ENCODE results near the gene HES4.
A peak's percentile ranks its signal among the peaks of the same experiment; 100 is the strongest.
"Not testable (repeated sequence)": the region's sequence is repeated elsewhere in the genome, so short reads cannot be mapped to it uniquely, and the experiment has no call there.

The HES4 gene

DNA sequence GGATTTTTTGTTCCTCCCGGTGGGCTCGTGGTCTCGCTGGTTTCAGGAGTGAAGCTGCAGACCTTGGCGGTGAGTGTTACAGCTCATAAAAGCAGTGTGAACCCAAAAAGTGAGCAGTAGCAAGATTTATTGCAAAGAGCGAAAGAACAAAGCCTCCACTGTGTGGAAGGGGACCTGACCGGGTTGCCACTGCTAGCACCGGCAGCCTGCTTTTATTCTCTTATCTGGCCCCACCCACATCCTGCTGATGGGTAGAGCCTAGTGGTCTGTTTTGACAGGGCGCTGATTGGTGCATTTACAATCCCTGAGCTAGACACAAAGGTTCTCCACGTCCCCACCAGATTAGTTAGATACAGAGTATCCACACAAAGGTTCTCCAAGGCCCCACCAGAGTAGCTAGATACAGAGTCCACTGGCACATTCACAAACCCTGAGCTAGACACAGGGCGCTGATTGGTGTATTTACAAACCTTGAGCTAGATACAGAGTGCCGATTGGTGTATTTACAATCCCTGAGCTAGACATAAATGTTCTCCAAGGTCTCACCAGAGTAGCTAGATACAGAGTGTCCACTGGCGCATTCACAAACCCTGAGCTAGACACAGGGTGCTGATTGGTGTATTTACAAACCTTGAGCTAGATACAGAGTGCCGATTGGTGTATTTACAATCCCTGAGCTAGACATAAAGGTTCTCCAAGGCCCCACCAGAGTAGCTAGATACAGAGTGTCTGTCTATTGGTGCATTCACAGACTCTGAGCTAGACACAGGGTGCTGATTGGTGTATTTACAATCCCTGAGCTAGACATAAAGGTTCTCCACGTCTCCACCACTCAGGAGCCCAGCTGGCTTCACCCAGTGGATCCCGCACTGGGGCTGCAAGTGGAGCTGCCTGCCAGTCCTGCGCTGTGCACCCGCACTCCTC, 17.8 kb upstream of the HES4 start:
- Histone ChIP-seq H3K4me1 (ENCODE audit: control insufficient read depth in 2 of 2, insufficient read depth in 1 of 2, low read depth in 1 of 2, low read length in 2 of 2) (peaks cover 23 to 25% of the 10 kb centered on the region in 2 donors), H2BK12ac (ENCODE audit: low read length) (peak overlapping the region; percentile 58), H3K79me1 (ENCODE audit: low read depth, low read length) (peaks cover 21% of the 10 kb centered on the region), H2BK5ac (ENCODE audit: low read length) (peak overlapping the region; percentile 82)
- H3K9ac ChIP-seq (ENCODE audit: low read depth, low read length, poor library complexity); H3K9me3 ChIP-seq (replicated peaks in 1 of 2; ENCODE audit: control insufficient read depth in 2 of 2, insufficient read depth in 1 of 2, low read depth in 1 of 2, low read length in 2 of 2); H3K23ac ChIP-seq (ENCODE audit: low read depth, low read length, poor library complexity); H3K14ac ChIP-seq (ENCODE audit: low read length); H3K27me3 ChIP-seq (ENCODE audit: control insufficient read depth in 3 of 3, insufficient read depth in 3 of 3, low read depth in 1 of 3, low read length in 3 of 3); H4K91ac ChIP-seq (ENCODE audit: low read depth, low read length, poor library complexity); H3K27ac ChIP-seq (replicated peaks; ENCODE audit: low read length); H4K8ac ChIP-seq (ENCODE audit: low read depth, low read length); H3K4me2 ChIP-seq (ENCODE audit: insufficient read depth, low read length, poor library complexity, severe bottlenecking); H3K4me3 ChIP-seq (ENCODE audit: low read length in 2 of 2); H3K18ac ChIP-seq (ENCODE audit: low read length); H2BK15ac ChIP-seq (ENCODE audit: low read length); H3K36me3 ChIP-seq (replicated peaks in 1 of 2; ENCODE audit: control insufficient read depth in 2 of 2, insufficient read depth in 2 of 2, low read length in 2 of 2); H2AK5ac ChIP-seq (ENCODE audit: low read depth, low read length); H2AFZ ChIP-seq (ENCODE audit: low read length); H3K4ac ChIP-seq (ENCODE audit: low read length); H2BK120ac ChIP-seq (ENCODE audit: low read depth, low read length); DNase-seq (ENCODE audit: low spot score): not testable (repeated sequence)
- WGBS, 2 donors (ENCODE audit: extremely low coverage in 2 of 2, insufficient read length in 2 of 2, insufficient replicate concordance in 1 of 2), result no CpG with 5 or more reads among the region's 17 CpGs

GRCh38 chr1:1014799-1015681, 15.1 kb upstream of the HES4 start:
- Histone ChIP-seq H2BK5ac (ENCODE audit: low read length) (no peak overlapping the region), H3K4me3 (ENCODE audit: low read length in 2 of 2) (no peak overlapping the region), H2BK15ac (ENCODE audit: low read length) (peak overlapping the region; percentile 92), H3K27me3 (ENCODE audit: control insufficient read depth in 3 of 3, insufficient read depth in 3 of 3, low read depth in 1 of 3, low read length in 3 of 3) (peaks cover 0 to 5% (median 0%) of the 10 kb centered on the region in 3 experiments), H3K36me3 (replicated peaks in 1 of 2; ENCODE audit: control insufficient read depth in 2 of 2, insufficient read depth in 2 of 2, low read length in 2 of 2) (no peaks in the 10 kb centered on the region), H3K14ac (ENCODE audit: low read length) (no peak overlapping the region), H3K4me2 (ENCODE audit: insufficient read depth, low read length, poor library complexity, severe bottlenecking) (no peak overlapping the region), H4K91ac (ENCODE audit: low read depth, low read length, poor library complexity) (peak overlapping the region; percentile 1), H3K79me1 (ENCODE audit: low read depth, low read length) (peaks cover 5% of the 10 kb centered on the region), H3K18ac (ENCODE audit: low read length) (peak overlapping the region; percentile 82), H3K9me3 (replicated peaks in 1 of 2; ENCODE audit: control insufficient read depth in 2 of 2, insufficient read depth in 1 of 2, low read depth in 1 of 2, low read length in 2 of 2) (peaks cover 0 to 5% of the 10 kb centered on the region in 2 donors), H4K8ac (ENCODE audit: low read depth, low read length) (no peak overlapping the region), H3K4me1 (ENCODE audit: control insufficient read depth in 2 of 2, insufficient read depth in 1 of 2, low read depth in 1 of 2, low read length in 2 of 2) (peaks cover 13% of the 10 kb centered on the region in 2 donors), H2AFZ (ENCODE audit: low read length) (no peak overlapping the region), H2AK5ac (ENCODE audit: low read depth, low read length) (peak overlapping the region; percentile 90), H2BK120ac (ENCODE audit: low read depth, low read length) (no peak overlapping the region), H3K27ac (replicated peaks; ENCODE audit: low read length) (no peak overlapping the region), H3K23ac (ENCODE audit: low read depth, low read length, poor library complexity) (no peak overlapping the region), H2BK12ac (ENCODE audit: low read length) (peak overlapping the region; percentile 43), H3K9ac (ENCODE audit: low read depth, low read length, poor library complexity) (no peak overlapping the region), H3K4ac (ENCODE audit: low read length) (no peak overlapping the region)
- no CpG with 5 or more reads among the region's 20 CpGs for WGBS, 2 donors (ENCODE audit: extremely low coverage in 2 of 2, insufficient read length in 2 of 2, insufficient replicate concordance in 1 of 2)
- DNase-seq (ENCODE audit: low spot score), result no peak

DNA sequence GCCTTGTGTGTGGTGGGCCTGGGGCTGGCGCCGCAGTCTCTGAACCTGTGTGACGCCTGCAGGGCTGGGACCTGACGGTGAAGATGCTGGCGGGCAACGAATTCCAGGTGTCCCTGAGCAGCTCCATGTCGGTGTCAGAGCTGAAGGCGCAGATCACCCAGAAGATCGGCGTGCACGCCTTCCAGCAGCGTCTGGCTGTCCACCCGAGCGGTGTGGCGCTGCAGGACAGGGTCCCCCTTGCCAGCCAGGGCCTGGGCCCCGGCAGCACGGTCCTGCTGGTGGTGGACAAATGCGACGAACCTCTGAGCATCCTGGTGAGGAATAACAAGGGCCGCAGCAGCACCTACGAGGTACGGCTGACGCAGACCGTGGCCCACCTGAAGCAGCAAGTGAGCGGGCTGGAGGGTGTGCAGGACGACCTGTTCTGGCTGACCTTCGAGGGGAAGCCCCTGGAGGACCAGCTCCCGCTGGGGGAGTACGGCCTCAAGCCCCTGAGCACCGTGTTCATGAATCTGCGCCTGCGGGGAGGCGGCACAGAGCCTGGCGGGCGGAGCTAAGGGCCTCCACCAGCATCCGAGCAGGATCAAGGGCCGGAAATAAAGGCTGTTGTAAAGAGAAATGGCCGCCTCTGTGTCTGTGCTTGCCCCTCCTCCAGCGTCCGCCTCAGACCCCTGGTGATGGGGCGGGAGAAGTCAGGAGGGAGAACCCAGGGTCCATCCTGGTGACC, 14.2 kb upstream of the HES4 start:
- Histone ChIP-seq H3K18ac (ENCODE audit: low read length) (peak overlapping the region; percentile 95), H3K79me1 (ENCODE audit: low read depth, low read length) (peaks cover 4% of the 10 kb centered on the region), H3K27ac (replicated peaks; ENCODE audit: low read length) (no peak overlapping the region), H3K4ac (ENCODE audit: low read length) (peak overlapping the region; percentile 32), H3K9me3 (replicated peaks in 1 of 2; ENCODE audit: control insufficient read depth in 2 of 2, insufficient read depth in 1 of 2, low read depth in 1 of 2, low read length in 2 of 2) (peaks cover 0 to 5% of the 10 kb centered on the region in 2 donors), H2BK15ac (ENCODE audit: low read length) (peak overlapping the region; percentile 92), H3K4me3 (ENCODE audit: low read length in 2 of 2) (peak overlapping the region; percentile 55 to 82), H2AFZ (ENCODE audit: low read length) (peak overlapping the region; percentile 85), H4K91ac (ENCODE audit: low read depth, low read length, poor library complexity) (peak overlapping the region; percentile 96), H3K36me3 (replicated peaks in 1 of 2; ENCODE audit: control insufficient read depth in 2 of 2, insufficient read depth in 2 of 2, low read length in 2 of 2) (no peaks in the 10 kb centered on the region), H2AK5ac (ENCODE audit: low read depth, low read length) (peak overlapping the region; percentile 90), H3K4me2 (ENCODE audit: insufficient read depth, low read length, poor library complexity, severe bottlenecking) (peak overlapping the region; percentile 79), H4K8ac (ENCODE audit: low read depth, low read length) (peak overlapping the region; percentile 72), H2BK12ac (ENCODE audit: low read length) (peak overlapping the region; percentile 35), H2BK5ac (ENCODE audit: low read length) (peak overlapping the region; percentile 21), H3K9ac (ENCODE audit: low read depth, low read length, poor library complexity) (peak overlapping the region; percentile 65), H3K14ac (ENCODE audit: low read length) (peak overlapping the region; percentile 91), H2BK120ac (ENCODE audit: low read depth, low read length) (peak overlapping the region; percentile 88), H3K4me1 (ENCODE audit: control insufficient read depth in 2 of 2, insufficient read depth in 1 of 2, low read depth in 1 of 2, low read length in 2 of 2) (peaks cover 13% of the 10 kb centered on the region in 2 donors), H3K27me3 (ENCODE audit: control insufficient read depth in 3 of 3, insufficient read depth in 3 of 3, low read depth in 1 of 3, low read length in 3 of 3) (peaks cover 0 to 5% (median 0%) of the 10 kb centered on the region in 3 experiments), H3K23ac (ENCODE audit: low read depth, low read length, poor library complexity) (peak overlapping the region; percentile 67)
- WGBS, 2 donors (ENCODE audit: extremely low coverage in 2 of 2, insufficient read length in 2 of 2, insufficient replicate concordance in 1 of 2), result no CpG with 5 or more reads among the region's 41 CpGs
- no peak for DNase-seq (ENCODE audit: low spot score)

Data from neuronal stem cell (in vitro differentiated cells).